ENCODE results near the gene ZMYND8.

ZMYND8 gene

DNA sequence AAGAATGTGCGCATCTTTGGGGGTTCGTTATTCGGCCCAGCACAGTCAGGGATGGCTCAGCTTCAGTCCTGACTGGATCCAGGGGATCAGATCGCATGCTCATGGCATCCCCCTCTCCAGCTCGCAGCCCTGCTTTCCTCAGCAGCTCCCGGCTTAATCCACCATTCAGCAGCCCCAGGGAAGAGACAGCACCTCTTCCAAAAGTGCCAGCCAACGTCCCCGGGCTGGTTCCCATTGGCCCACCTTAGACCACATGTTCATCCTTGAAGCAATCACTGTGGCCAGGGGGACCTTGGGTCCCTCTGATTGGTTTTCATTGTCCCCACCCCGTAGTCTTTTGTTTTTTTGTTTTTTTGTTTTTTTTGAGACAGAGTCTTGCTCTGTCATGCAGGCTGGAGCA, 188.7 kb downstream of the ZMYND8 start:
- DNase-seq = no peak

DNA sequence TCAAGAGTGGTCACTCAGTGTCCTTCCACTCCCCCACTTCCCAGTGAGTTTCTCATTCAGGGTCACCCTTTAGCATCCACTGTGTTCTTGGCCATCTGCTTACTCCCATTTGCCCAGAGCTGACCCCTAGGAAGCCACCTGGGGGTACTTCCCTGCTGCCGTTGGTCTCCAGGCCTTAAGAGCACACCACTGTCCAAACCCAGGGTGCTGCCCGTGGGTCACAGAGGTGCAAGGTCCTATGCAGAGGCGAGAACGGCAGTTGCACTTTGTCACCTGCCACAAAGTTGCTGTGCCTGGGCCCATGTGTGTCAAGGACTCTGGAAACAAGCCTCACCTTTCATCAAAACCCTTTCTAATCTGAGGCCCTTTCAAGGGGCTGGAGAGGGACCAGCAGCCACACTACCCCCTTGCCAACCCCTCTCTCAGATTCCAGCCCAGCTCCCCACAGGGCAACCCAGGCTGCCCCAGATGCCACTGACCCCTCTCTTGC, 191.1 kb downstream of the ZMYND8 start:
- no peak for DNase-seq

DNA sequence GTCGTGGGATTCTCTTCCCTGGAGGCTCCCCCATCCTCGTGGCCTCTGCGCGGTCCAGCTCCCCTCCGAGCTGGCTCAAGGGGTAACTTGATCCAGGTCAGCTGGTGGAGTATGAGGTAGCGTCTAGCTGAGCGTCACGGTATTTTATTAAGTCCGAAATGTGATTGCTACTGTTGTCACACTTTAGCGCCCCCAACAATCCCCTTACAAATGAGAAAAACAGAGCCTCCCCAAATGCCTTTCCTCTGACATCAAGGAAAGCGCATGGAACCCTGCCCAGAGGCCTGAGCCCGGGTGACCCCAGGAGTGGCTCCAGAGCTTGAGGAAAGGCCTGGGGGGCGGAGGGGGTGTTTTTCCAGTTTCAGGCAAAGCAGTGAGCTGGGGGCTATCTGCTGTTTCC, 192.4 kb downstream of the ZMYND8 start:
- DNase-seq = no peak

DNA sequence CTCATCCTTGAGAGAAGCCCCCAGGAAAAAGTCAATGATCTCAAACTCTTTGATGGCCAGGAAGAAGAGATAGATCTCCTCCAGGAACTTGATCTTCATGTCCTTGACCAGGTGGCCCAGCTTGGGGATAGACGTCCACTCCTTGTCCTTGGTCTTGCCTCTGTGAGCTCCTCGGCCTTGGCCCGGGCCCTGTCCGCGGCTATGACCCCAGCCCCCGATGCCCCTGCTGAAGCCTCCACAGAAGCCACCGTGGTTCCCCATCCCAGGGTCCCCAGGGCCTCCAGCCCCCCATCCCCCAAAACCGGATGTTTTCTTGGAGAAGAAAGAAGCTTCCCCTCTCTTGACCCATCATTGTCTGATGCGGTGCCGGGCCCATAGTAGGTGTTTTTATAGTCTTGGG, 195.1 kb downstream of the ZMYND8 start:
- DNase-seq = no peak

DNA sequence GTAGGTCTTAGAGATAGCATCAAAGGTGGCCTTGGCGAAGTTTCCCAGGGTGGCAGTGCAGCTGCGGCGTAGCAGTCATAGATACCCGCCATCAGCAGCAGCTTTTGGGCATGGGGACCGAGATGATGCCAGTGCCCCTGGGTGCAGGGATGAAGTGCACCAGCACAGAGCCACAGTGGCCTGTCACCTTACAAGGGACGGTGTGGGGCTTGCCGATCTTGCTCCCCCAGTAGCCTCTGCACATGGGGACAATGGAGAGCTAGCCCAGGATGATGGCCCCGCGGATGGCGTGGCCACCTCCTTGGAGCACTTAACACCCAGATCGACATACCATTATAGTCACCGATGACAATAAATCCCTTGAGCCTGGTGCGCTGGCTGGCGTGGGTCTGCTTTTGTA, 195.5 kb downstream of the ZMYND8 start:
- DNase-seq = no peak

DNA sequence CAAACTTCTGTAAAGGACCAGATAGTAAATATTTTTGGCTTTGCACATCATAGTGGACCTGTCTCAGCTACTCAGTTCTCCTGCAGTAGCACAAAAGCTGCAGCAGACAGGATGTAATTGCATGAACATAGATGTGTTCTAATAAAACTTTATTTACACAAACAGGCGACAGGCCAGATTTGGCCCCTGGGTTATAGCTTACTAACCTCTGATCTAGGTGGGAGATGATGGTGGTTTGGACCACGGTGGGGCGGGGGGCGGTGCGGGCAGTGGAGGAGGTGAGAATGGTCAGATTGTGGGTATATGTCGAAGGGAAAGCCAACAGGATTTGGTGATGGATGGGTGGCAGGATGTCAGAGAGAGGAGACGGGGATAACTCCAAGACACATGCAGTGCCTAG, 196.3 kb downstream of the ZMYND8 start:
- DNase-seq = no peak

All from NCI-H526 (cell line).